ENCODE results near the gene OBSCN.
"Not testable (repeated sequence)": the region's sequence is repeated elsewhere in the genome, so short reads cannot be mapped to it uniquely, and the experiment has no call there.

Gene OBSCN

DNA sequence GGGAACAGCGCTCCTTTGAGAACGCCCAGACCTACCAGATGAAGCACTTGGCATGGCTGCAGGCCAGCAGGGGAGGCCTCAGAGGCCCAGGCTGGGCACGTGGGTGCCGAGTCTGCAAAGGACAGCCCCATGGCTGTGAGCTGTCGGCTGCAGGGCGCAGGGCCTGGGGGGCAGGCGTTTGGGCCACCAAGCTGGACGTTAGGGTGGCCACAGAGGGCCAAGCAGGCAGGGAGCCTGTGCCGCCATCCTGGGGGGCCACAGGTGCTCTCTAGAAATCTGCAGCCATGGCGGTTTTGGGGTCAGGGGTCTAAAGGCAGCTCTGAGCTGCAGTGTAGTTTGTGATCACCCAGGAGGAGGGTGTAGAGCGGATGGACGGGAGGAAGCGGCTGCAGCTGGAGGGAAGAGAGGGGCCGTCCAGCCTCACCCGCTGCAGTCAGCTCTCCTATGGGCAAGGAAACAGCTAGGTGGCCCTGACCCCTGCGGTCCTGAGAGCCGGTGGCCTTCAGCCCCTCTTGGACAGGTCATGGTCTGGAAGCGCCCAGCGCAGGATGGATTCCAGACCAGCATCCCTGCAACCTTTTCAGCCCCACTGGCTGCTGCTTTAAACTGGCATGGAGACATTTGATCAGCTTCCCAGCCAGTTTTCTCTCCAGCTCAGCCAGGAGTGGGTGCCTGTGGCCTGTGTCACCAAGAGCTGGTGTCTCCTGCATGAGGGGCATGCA lies 31.2 kb upstream of the OBSCN start:
- Mint-ChIP-seq H3K27ac (no peak overlapping the region), H3K4me3 (no peak overlapping the region), H3K27me3 (ENCODE audit: low read depth) (no peaks in the 10 kb centered on the region), H3K4me1 (ENCODE audit: low read depth) (no peaks in the 10 kb centered on the region), H3K9me3 (no peaks in the 10 kb centered on the region), H3K36me3 (ENCODE audit: low read depth) (no peaks in the 10 kb centered on the region)

- Mint-ChIP-seq H3K9me3 (no peaks in the 10 kb centered on the region), H3K27ac (no peak overlapping the region), H3K36me3 (ENCODE audit: low read depth) (no peaks in the 10 kb centered on the region), H3K4me1 (ENCODE audit: low read depth) (no peaks in the 10 kb centered on the region), H3K4me3 (no peak overlapping the region), H3K27me3 (ENCODE audit: low read depth) (no peaks in the 10 kb centered on the region)
These were observed 30.7 kb upstream of the OBSCN start for GRCh38 chr1:228177183-228177475.

GRCh38 chr1:228177721-228178710 lies 29.8 kb upstream of the OBSCN start:
- Mint-ChIP-seq H3K9me3 (no peaks in the 10 kb centered on the region), H3K27me3 (ENCODE audit: low read depth) (no peaks in the 10 kb centered on the region), H3K27ac (no peak overlapping the region), H3K4me1 (ENCODE audit: low read depth) (no peaks in the 10 kb centered on the region), H3K36me3 (ENCODE audit: low read depth) (no peaks in the 10 kb centered on the region), H3K4me3 (no peak overlapping the region)

- no peaks in the 10 kb centered on the region for H3K4me1 Mint-ChIP-seq (ENCODE audit: low read depth)
- no peaks in the 10 kb centered on the region for H3K36me3 Mint-ChIP-seq (ENCODE audit: low read depth)
- no peak overlapping the region for H3K27ac Mint-ChIP-seq
- H3K27me3 Mint-ChIP-seq (ENCODE audit: low read depth): no peaks in the 10 kb centered on the region
- no peak overlapping the region for H3K4me3 Mint-ChIP-seq
- H3K9me3 Mint-ChIP-seq: no peaks in the 10 kb centered on the region
These were observed 28.8 kb upstream of the OBSCN start for GRCh38 chr1:228178737-228179684.

GRCh38 chr1:228180271-228180958 lies 27.4 kb upstream of the OBSCN start:
- no peak overlapping the region for H3K4me3 Mint-ChIP-seq
- H3K9me3 Mint-ChIP-seq: no peaks in the 10 kb centered on the region
- H3K27me3 Mint-ChIP-seq (ENCODE audit: low read depth): no peaks in the 10 kb centered on the region

DNA sequence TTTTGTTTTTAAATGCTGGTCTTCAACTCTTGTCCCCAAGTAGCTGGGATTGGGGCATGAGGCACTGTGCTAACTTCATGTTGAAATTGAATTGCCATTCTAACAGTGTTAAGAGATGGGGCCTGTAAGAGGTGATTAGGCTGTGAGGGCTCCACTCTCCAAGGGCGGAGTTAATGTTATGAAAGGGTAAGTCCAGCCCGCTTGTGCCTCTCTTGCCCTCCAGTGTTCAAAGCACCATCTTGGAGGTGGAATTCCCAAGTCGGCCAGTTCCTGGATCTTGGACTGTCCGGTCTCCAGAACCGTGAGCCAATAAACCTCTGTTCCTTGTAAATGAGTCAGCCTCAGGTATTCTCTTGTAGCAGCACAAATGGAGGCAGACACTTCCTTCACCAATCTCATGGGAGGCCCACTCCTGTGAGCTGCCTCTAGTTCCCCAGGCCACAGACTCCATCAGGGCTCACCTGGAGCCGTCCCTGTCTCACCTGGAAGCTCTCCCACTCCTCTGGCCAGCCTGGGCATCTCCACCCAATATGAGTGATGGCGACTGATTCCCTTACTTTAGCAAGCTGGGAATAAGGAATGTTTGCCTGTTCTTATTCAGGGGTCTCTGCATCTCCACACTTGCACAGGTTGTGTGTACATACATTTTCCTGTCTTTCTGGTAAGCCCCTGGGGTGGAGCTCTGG lies 26.7 kb upstream of the OBSCN start:
- Mint-ChIP-seq H3K4me1 (ENCODE audit: low read depth) (peaks cover 4% of the 10 kb centered on the region), H3K27me3 (ENCODE audit: low read depth) (no peaks in the 10 kb centered on the region), H3K4me3 (no peak overlapping the region), H3K27ac (no peak overlapping the region), H3K36me3 (ENCODE audit: low read depth) (no peaks in the 10 kb centered on the region), H3K9me3 (no peaks in the 10 kb centered on the region)

More at GRCh38 chr1:228180271-228180958, 27.4 kb upstream of the OBSCN start:
- Mint-ChIP-seq H3K27ac (no peak overlapping the region), H3K36me3 (ENCODE audit: low read depth) (no peaks in the 10 kb centered on the region), H3K4me1 (ENCODE audit: low read depth) (peaks cover 2% of the 10 kb centered on the region)

GRCh38 chr1:228181645-228182034 lies 26.2 kb upstream of the OBSCN start:
- Mint-ChIP-seq H3K9me3 (no peaks in the 10 kb centered on the region), H3K36me3 (ENCODE audit: low read depth) (no peaks in the 10 kb centered on the region), H3K27me3 (ENCODE audit: low read depth) (no peaks in the 10 kb centered on the region), H3K4me1 (ENCODE audit: low read depth) (peaks cover 4% of the 10 kb centered on the region), H3K27ac (no peak overlapping the region), H3K4me3 (no peak overlapping the region)

DNA sequence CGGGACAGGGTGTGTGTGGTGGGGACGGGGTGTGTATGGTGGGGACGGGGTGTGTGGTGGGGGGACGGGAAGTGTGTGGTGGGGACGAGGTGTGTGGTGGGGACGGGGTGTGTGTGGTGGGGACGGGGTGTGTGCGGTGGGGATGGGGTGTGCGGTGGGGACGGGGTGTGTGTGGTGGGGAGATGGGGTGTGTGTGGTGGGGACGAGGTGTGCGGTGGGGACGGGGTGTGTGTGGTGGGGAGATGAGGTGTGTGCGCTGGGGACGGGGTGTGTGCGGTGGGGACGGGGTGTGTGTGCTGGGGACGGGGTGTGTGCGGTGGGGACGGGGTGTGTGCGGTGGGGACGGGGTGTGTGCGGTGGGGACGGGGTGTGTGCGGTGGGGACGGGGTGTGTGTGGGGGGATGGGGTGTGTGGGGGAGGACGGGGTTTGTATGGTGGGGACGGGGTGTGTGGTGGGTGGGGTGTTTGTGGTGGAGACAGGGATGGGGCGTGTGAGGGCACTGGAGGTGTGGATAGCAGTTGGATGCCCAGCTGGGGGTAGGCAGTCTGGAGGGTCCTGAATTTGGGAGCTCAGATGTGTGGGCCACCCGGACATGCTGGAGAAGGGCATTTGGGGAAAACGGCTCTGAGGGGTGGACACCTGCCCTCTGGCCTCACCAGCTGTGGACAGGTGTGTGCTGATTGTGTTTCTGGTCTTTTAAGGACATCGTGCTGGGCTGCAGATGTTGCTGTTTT lies 25.4 kb upstream of the OBSCN start:
- Mint-ChIP-seq H3K4me3 (no peak overlapping the region), H3K27me3 (ENCODE audit: low read depth) (no peaks in the 10 kb centered on the region), H3K4me1 (ENCODE audit: low read depth) (peaks cover 4% of the 10 kb centered on the region), H3K36me3 (ENCODE audit: low read depth) (no peaks in the 10 kb centered on the region), H3K9me3 (no peaks in the 10 kb centered on the region), H3K27ac (no peak overlapping the region)

- Mint-ChIP-seq H3K27me3 (ENCODE audit: low read depth) (no peaks in the 10 kb centered on the region), H3K9me3 (no peaks in the 10 kb centered on the region), H3K4me3 (no peak overlapping the region), H3K36me3 (ENCODE audit: low read depth) (no peaks in the 10 kb centered on the region), H3K27ac (no peak overlapping the region), H3K4me1 (ENCODE audit: low read depth) (peaks cover 4% of the 10 kb centered on the region)
These were observed 23.7 kb upstream of the OBSCN start for GRCh38 chr1:228184152-228184551.

DNA sequence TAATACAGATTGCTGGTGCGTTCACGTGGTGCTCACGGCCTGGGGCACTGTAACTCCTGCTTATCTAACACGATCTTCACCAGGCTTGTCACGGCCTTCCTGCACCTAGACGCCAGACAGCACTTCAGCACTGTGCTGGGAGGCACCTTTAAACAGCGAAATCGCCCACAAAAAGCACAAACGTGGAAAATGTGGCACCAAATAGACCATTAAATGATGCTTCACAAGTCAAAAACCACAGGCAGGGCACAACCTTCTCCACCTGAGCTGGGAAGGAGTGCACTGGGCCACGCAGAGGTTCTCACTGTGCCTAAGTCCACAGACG lies 22.2 kb upstream of the OBSCN start:
- no peak overlapping the region for H3K4me3 Mint-ChIP-seq
- no peaks in the 10 kb centered on the region for H3K36me3 Mint-ChIP-seq (ENCODE audit: low read depth)
- H3K9me3 Mint-ChIP-seq: no peaks in the 10 kb centered on the region
- no peaks in the 10 kb centered on the region for H3K27me3 Mint-ChIP-seq (ENCODE audit: low read depth)
- no peak overlapping the region for H3K27ac Mint-ChIP-seq
- peaks cover 4% of the 10 kb centered on the region for H3K4me1 Mint-ChIP-seq (ENCODE audit: low read depth)

DNA sequence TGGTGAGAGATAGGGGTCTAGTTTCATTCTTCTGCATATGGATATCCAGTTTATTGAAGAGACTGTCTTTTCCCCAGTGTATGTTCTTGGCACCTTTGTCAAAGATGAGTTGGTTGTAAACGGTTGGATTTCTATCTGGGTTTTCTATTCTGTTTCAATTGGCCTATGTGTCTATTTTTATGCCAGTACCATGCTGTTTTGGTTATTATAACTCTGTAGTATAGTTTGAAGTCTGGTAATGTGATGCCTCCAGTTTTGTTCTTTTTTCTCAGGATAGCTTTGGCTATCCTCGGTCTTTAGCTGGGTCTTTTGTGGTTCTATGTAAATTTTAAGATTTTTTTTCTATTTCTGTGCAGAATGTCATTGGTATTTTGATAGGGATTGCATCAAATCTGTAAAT lies 19.6 kb upstream of the OBSCN start:
- H3K4me3 Mint-ChIP-seq; H3K4me1 Mint-ChIP-seq (ENCODE audit: low read depth); H3K36me3 Mint-ChIP-seq (ENCODE audit: low read depth); H3K27ac Mint-ChIP-seq; H3K27me3 Mint-ChIP-seq (ENCODE audit: low read depth); H3K9me3 Mint-ChIP-seq: not testable (repeated sequence)

GRCh38 chr1:228190182-228190581 lies 17.7 kb upstream of the OBSCN start:
- H3K36me3 Mint-ChIP-seq (ENCODE audit: low read depth): no peaks in the 10 kb centered on the region
- no peaks in the 10 kb centered on the region for H3K9me3 Mint-ChIP-seq
- H3K27ac Mint-ChIP-seq: no peak overlapping the region
- H3K4me3 Mint-ChIP-seq: no peak overlapping the region
- peaks cover 4% of the 10 kb centered on the region for H3K4me1 Mint-ChIP-seq (ENCODE audit: low read depth)
- no peaks in the 10 kb centered on the region for H3K27me3 Mint-ChIP-seq (ENCODE audit: low read depth)

DNA sequence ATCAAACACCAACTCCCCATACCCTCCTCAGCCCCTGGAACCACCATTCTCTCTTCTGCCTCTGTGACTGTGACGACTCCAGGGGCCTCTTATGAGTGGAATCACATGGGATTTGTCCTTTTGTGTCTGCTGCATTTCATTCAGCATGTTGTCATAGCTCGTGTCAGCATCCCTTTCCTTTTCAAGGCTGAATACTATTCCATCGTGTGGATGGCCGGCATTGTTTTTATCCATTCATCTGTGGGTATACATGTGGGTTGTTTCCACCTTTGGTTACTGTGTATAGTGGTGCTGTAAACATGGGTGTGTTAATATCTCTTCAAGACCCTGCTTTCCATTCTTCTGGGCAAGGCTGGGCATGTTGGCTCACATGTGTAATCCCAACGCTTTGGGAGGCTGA lies 17.1 kb upstream of the OBSCN start:
- H3K4me1 Mint-ChIP-seq (ENCODE audit: low read depth): no peaks in the 10 kb centered on the region
- H3K27me3 Mint-ChIP-seq (ENCODE audit: low read depth): no peaks in the 10 kb centered on the region
- no peaks in the 10 kb centered on the region for H3K9me3 Mint-ChIP-seq
- no peaks in the 10 kb centered on the region for H3K36me3 Mint-ChIP-seq (ENCODE audit: low read depth)
- no peak overlapping the region for H3K4me3 Mint-ChIP-seq
- H3K27ac Mint-ChIP-seq: no peak overlapping the region
